DMS53 treated with DMSO at 0.1 percent for 48 hours (cell line): ENCODE measurements around the gene SECTM1.

Experiments used
- DNase-seq: peaks from one replicate; lab custom pipeline; 2025; ENCODE audit not compliant: unreplicated experiment; lab: John Stamatoyannopoulos, UW

SECTM1 gene

GRCh38 chr17:82300707-82301270 is 32.8 kb downstream of the SECTM1 start:
- peak; percentile 45 for DNase-seq

GRCh38 chr17:82300228-82300627 is 33.3 kb downstream of the SECTM1 start:
- DNase-seq, result no peak

GRCh38 chr17:82299452-82299851 is 34.1 kb downstream of the SECTM1 start:
- no peak for DNase-seq

- no peak for DNase-seq
Measured at GRCh38 chr17:82298538-82299421, 34.8 kb downstream of the SECTM1 start.

- DNase-seq, result peak; percentile 63
Measured at GRCh38 chr17:82297714-82298537, 35.6 kb downstream of the SECTM1 start.

- peak; percentile 73 for DNase-seq
Measured at GRCh38 chr17:82297280-82297713, 36.3 kb downstream of the SECTM1 start.

GRCh38 chr17:82296511-82297279 is 36.9 kb downstream of the SECTM1 start:
- no peak for DNase-seq

- DNase-seq, result no peak
Measured at GRCh38 chr17:82295472-82295814, 38.1 kb downstream of the SECTM1 start.

- DNase-seq, result no peak
Measured at GRCh38 chr17:82294064-82294773, 39.3 kb downstream of the SECTM1 start.

GRCh38 chr17:82292251-82293154 is 41.1 kb downstream of the SECTM1 start:
- peak; percentile 98 for DNase-seq

- no peak for DNase-seq
Measured at GRCh38 chr17:82291582-82292250, 41.9 kb downstream of the SECTM1 start.

GRCh38 chr17:82287868-82288801 is 45.4 kb downstream of the SECTM1 start:
- DNase-seq, result peak; percentile 31

- DNase-seq, result no peak
Measured at GRCh38 chr17:82287013-82287867, 46.3 kb downstream of the SECTM1 start.

- DNase-seq, result no peak
Measured at GRCh38 chr17:82285141-82285540, 48.4 kb downstream of the SECTM1 start.

GRCh38 chr17:82283208-82283749 is 50.3 kb downstream of the SECTM1 start:
- DNase-seq, result no peak
